Measurements from ENCODE around the gene PANK4.

The PANK4 gene

GRCh38 chr1:2525920-2526823, at the start of gene PANK4:
Gene PANK4, minus strand, starts transcription at chr1:2526596. Its CDS starts 9 bp downstream, at chr1:2526587.
- TF ChIP-seq EZH2phosphoT487 (conservative IDR thresholded peaks at IDR 0.05; ENCODE audit: low read length), result no peak
- TF ChIP-seq, protein P1, sequence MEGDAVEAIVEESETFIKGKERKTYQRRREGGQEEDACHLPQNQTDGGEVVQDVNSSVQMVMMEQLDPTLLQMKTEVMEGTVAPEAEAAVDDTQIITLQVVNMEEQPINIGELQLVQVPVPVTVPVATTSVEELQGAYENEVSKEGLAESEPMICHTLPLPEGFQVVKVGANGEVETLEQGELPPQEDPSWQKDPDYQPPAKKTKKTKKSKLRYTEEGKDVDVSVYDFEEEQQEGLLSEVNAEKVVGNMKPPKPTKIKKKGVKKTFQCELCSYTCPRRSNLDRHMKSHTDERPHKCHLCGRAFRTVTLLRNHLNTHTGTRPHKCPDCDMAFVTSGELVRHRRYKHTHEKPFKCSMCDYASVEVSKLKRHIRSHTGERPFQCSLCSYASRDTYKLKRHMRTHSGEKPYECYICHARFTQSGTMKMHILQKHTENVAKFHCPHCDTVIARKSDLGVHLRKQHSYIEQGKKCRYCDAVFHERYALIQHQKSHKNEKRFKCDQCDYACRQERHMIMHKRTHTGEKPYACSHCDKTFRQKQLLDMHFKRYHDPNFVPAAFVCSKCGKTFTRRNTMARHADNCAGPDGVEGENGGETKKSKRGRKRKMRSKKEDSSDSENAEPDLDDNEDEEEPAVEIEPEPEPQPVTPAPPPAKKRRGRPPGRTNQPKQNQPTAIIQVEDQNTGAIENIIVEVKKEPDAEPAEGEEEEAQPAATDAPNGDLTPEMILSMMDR (IDR thresholded peaks at IDR 0.05; ENCODE audit: insufficient read depth, low read length, poor library complexity, severe bottlenecking), result no peak
- Histone ChIP-seq H2AFZ (ENCODE audit: low read depth, low read length, severe bottlenecking) (no peak within 1 kb of the TSS), H3K36me3 (ENCODE audit: low read length) (no peaks in the 10 kb centered on the region), H3K9me2 (replicated peaks; ENCODE audit: insufficient read depth, low read length) (no peaks in the 10 kb centered on the region), H3K9ac (ENCODE audit: low read length) (peak within 1 kb of the TSS; percentile 78), H3K4me3 (ENCODE audit: insufficient read depth, low read length, poor library complexity, severe bottlenecking) (peak within 1 kb of the TSS; percentile 75), H3K9me3 (ENCODE audit: insufficient read depth, low read length) (no peaks in the 10 kb centered on the region), H4K20me1 (ENCODE audit: low read depth, low read length) (0 out of 2 replicates have a peak, but pooled peaks cover 2% of the 10 kb centered on the region), H3F3A (ENCODE audit: insufficient read depth) (no peaks in the 10 kb centered on the region), H3K79me2 (ENCODE audit: insufficient read depth, low read length) (peaks cover 39% of the 10 kb centered on the region), H3K4me2 (ENCODE audit: low read depth, low read length, poor library complexity, severe bottlenecking) (peak within 1 kb of the TSS; percentile 69), H3K27me3 (ENCODE audit: low read length) (no peaks in the 10 kb centered on the region), H3K27ac (ENCODE audit: low read depth, low read length) (peak within 1 kb of the TSS; percentile 40; the same call in 1 of the 2 replicates)

DNA sequence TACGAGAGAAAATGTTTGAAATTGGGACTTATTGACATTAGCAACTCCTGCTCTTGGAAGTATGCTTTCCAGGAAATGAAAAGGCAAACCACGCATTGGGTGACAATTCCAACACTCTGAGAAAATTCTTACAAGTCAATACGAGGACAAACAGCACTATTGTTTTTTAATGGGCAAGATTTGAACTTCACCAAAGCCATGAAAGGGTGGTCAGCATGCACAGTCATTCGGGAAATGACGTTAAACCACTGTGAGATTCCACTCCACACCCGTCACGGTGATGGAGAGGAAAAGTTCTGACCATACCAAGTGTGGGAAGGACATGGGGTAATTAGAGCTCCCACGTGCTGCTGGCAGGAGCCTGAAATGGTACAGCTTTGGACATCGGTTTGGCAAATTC, 48.0 kb upstream of the PANK4 start:
- Histone ChIP-seq H4K20me1 (ENCODE audit: low read depth, low read length) (no peaks in the 10 kb centered on the region), H3K9ac (ENCODE audit: low read length) (no peak overlapping the region), H3K27me3 (ENCODE audit: low read length) (no peaks in the 10 kb centered on the region), H3K9me3 (ENCODE audit: insufficient read depth, low read length) (no peaks in the 10 kb centered on the region), H3K9me2 (replicated peaks; ENCODE audit: insufficient read depth, low read length) (no peaks in the 10 kb centered on the region), H3K4me2 (ENCODE audit: low read depth, low read length, poor library complexity, severe bottlenecking) (no peak overlapping the region), H3K79me2 (ENCODE audit: insufficient read depth, low read length) (no peaks in the 10 kb centered on the region), H3F3A (ENCODE audit: insufficient read depth) (no peaks in the 10 kb centered on the region), H2AFZ (ENCODE audit: low read depth, low read length, severe bottlenecking) (no peak overlapping the region), H3K27ac (ENCODE audit: low read depth, low read length) (no peak overlapping the region), H3K36me3 (ENCODE audit: low read length) (no peaks in the 10 kb centered on the region), H3K4me3 (ENCODE audit: insufficient read depth, low read length, poor library complexity, severe bottlenecking) (no peak overlapping the region)
- TF ChIP-seq, protein P1 (IDR thresholded peaks at IDR 0.05; ENCODE audit: insufficient read depth, low read length, poor library complexity, severe bottlenecking), result no peak
- no peak for TF ChIP-seq EZH2phosphoT487 (conservative IDR thresholded peaks at IDR 0.05; ENCODE audit: low read length)

DNA sequence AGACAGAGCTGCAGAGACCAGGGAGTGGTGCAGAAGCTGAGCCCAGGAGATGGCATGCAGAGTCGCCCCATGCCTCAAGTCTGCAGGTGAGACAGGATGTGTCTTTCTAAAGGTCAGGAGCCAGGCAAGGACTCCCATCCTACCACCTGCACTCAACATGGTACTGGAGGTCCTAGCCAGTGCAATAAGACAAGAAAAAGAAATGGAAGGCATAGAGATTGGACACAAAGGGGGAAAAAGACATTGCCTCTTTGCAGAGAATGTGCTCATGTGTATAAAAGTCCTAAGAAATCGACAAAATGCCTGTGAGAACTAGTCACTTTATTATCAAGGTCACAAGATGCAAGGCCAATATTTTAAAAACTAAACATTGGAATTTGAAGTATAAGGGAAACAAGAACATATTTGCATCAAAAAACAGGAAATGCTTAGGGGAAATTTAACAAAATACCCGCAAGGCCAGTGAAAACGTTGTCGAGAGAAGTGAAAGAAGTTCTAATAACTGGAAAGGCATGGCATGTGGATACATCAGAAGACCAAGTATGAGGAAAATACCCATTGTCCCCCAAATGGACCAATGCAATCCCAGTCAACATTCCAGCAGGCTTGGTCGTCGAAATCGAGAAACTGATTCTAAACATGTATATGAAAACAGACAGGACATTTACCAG, 47.0 kb upstream of the PANK4 start:
- no peaks in the 10 kb centered on the region for H3K9me3 ChIP-seq (ENCODE audit: insufficient read depth, low read length)
- no peaks in the 10 kb centered on the region for H3F3A ChIP-seq (ENCODE audit: insufficient read depth)
- H3K4me2 ChIP-seq (ENCODE audit: low read depth, low read length, poor library complexity, severe bottlenecking), result no peak overlapping the region
- no peak overlapping the region for H3K4me3 ChIP-seq (ENCODE audit: insufficient read depth, low read length, poor library complexity, severe bottlenecking)
- no peaks in the 10 kb centered on the region for H3K9me2 ChIP-seq (replicated peaks; ENCODE audit: insufficient read depth, low read length)
- no peak overlapping the region for H2AFZ ChIP-seq (ENCODE audit: low read depth, low read length, severe bottlenecking)
- no peak overlapping the region for H3K27ac ChIP-seq (ENCODE audit: low read depth, low read length)
- H3K9ac ChIP-seq (ENCODE audit: low read length), result no peak overlapping the region
- H3K27me3 ChIP-seq (ENCODE audit: low read length), result no peaks in the 10 kb centered on the region
- TF ChIP-seq, protein P1 (IDR thresholded peaks at IDR 0.05; ENCODE audit: insufficient read depth, low read length, poor library complexity, severe bottlenecking), result no peak
- TF ChIP-seq EZH2phosphoT487 (conservative IDR thresholded peaks at IDR 0.05; ENCODE audit: low read length), result no peak
- no peaks in the 10 kb centered on the region for H3K36me3 ChIP-seq (ENCODE audit: low read length)
- no peaks in the 10 kb centered on the region for H3K79me2 ChIP-seq (ENCODE audit: insufficient read depth, low read length)
- H4K20me1 ChIP-seq (ENCODE audit: low read depth, low read length), result no peaks in the 10 kb centered on the region
